H1 (cell line): ENCODE measurements around the gene GLRA2. TPM values are rescaled to one million over a fixed set of nuclear protein-coding genes. Genes with fewer than 3 reads are reported as not detected.

ENCODE experiments used
- CBX5 ChIP-seq: fragments of 300-800, 300-1000 bp; sonication (generic); IDR thresholded peaks from 2 replicates; pipeline ENCODE4 v1.7.1; 2016; ENCODE audit warnings: antibody characterized with exemption, low read length, low read depth
- CREB1 ChIP-seq: IDR thresholded peaks from 2 replicates; pipeline ENCODE4 v1.6.1; 2012; ENCODE audit warnings: inconsistent platforms
- EZH2 ChIP-seq: fragments of 200-600 bp; sonication (generic); IDR thresholded peaks from 2 replicates; pipeline ENCODE4 v1.7.1; 2012; ENCODE audit warnings: low read depth, mild to moderate bottlenecking, moderate library complexity, low read length, inconsistent platforms; ENCODE audit not compliant: severe bottlenecking
- GABPA ChIP-seq: IDR thresholded peaks from 2 replicates; pipeline ENCODE4 v1.6.1; 2011; ENCODE audit warnings: mild to moderate bottlenecking, low read length, moderate library complexity, borderline replicate concordance; ENCODE audit not compliant: insufficient read depth
- HDAC6 ChIP-seq: IDR thresholded peaks from one replicate; pipeline ENCODE4 v1.7.1; 2012; ENCODE audit warnings: low read depth, mild to moderate bottlenecking, inconsistent platforms, low read length, moderate library complexity
- POU5F1 ChIP-seq: IDR thresholded peaks from 2 replicates; pipeline ENCODE4 v1.6.1; 2011; ENCODE audit warnings: low read depth, mild to moderate bottlenecking, low read length, moderate library complexity
- SIN3A ChIP-seq, 2 experiments: IDR thresholded peaks in 1 of 2; conservative IDR thresholded peaks in 1 of 2; 2 replicates each; pipeline ENCODE4 v1.6.1; 2011 to 2012; ENCODE audit warnings: low read length in 2 of 2, improper control_type of control experiment in 1 of 2, low read depth in 1 of 2, mild to moderate bottlenecking in 1 of 2
- TBP ChIP-seq: IDR thresholded peaks from 2 replicates; pipeline ENCODE4 v1.6.1; 2011; ENCODE audit warnings: low read depth, low read length, improper control_type of control experiment
- polyA plus RNA-seq, 7 experiments: library from polyadenylated mRNA; depleted of rRNA in 3 of 7; stranded (reverse) in 5 of 7; unstranded in 2 of 7; fragments of >200 nt in 5 of 7; fragments of 200-250 nt in 2 of 7; gene quantifications; 1 replicate in 5 of 7; 2 replicates in 1 of 7; 4 replicates in 1 of 7; pipeline versions ENCODE4 v1.2.1 to v1.2.3, GENCODE V29; 2011 to 2013; ENCODE audit warnings: missing spikeins in 2 of 7, mixed read lengths in 2 of 7
- total RNA-seq: library from RNA; stranded (reverse); fragmentation: NEBNext Ultra II Directional; extraction: Animal tissue kit (Norgen Biotek cat#: 25700); gene quantifications from 2 replicates; pipeline ENCODE4 v1.2.1, GENCODE V29; 2021

GLRA2 gene
- total and polyA plus RNA-seq, 2 of the 8 experiments (the other 6 are each of a cell fraction or from before 2014, with no cell fraction given), result not detected

GRCh38 chrX:14590693-14591424 is 61.5 kb downstream of the GLRA2 start (continued):
- TF ChIP-seq SIN3A (conservative IDR thresholded peaks at IDR 0.05 in 1 of 2, IDR thresholded peaks at IDR 0.05 in 1 of 2; ENCODE audit: low read depth in 1 of 2, low read length in 2 of 2) (no peak), POU5F1 (no peak), CREB1 (no peak), EZH2 (no peak), CBX5 (no peak), TBP (no peak), GABPA (no peak), HDAC6 (no peak)
